ENCODE results near the gene AIFM3. TPM values are rescaled to one million over a fixed set of nuclear protein-coding genes. Genes with fewer than 3 reads are reported as not detected.
"Not testable (repeated sequence)": the region's sequence is repeated elsewhere in the genome, so short reads cannot be mapped to it uniquely, and the experiment has no call there.

AIFM3 gene
- total and polyA plus RNA-seq, 5 donors from 2014 or later, result 0.49 TPM; not detected in 4

- DNase-seq (no peak), ATAC-seq (ENCODE audit: low read depth in 2 of 2) (no peak)
- Histone ChIP-seq H3K36me3 (ENCODE audit: control insufficient read depth, insufficient read depth, low read length) (peaks cover 6% of the 10 kb centered on the region), H3K9me3 (ENCODE audit: control insufficient read depth in 2 of 2, low read length in 2 of 2) (no peaks in the 10 kb centered on the region), H3K4me3 (ENCODE audit: low read depth, low read length) (no peak overlapping the region), H3K27me3 (ENCODE audit: control insufficient read depth, insufficient read depth, low read length) (no peaks in the 10 kb centered on the region), H3K27ac (ENCODE audit: insufficient read depth, low read length, poor library complexity, severe bottlenecking) (no peak overlapping the region), H3K4me1 (ENCODE audit: control insufficient read depth, insufficient read depth, low read length, poor library complexity, severe bottlenecking) (peaks cover 34% of the 10 kb centered on the region)
- H3K27me3 Mint-ChIP-seq, result no peaks in the 10 kb centered on the region
- no peaks in the 10 kb centered on the region for H3K9me3 Mint-ChIP-seq
- peaks cover 25 to 85% (median 50%) of the 10 kb centered on the region in 4 donors for H3K4me1 Mint-ChIP-seq
- H3K4me3 Mint-ChIP-seq, result peak overlapping the region in 1 of 4 donors; percentile 29
- H3K27ac Mint-ChIP-seq, result peak overlapping the region in 1 of 3 donors; percentile 17
- peaks cover 20% of the 10 kb centered on the region for H3K36me3 Mint-ChIP-seq
Measured at GRCh38 chr22:20927940-20928572, 39.0 kb upstream of the AIFM3 start.

GRCh38 chr22:20928573-20928967 lies 38.5 kb upstream of the AIFM3 start:
- Mint-ChIP-seq H3K27ac (peak overlapping the region in 1 of 3 donors; percentile 17), H3K27me3 (no peaks in the 10 kb centered on the region), H3K36me3 (peaks cover 20% of the 10 kb centered on the region), H3K4me3 (peak overlapping the region in 2 of 4 donors; percentile 29 to 35), H3K4me1 (peaks cover 25 to 83% (median 50%) of the 10 kb centered on the region in 4 donors), H3K9me3 (no peaks in the 10 kb centered on the region)
- no peak overlapping the region for H3K4me3 ChIP-seq (ENCODE audit: low read depth, low read length)
- H3K9me3 ChIP-seq (ENCODE audit: control insufficient read depth in 2 of 2, low read length in 2 of 2), result no peaks in the 10 kb centered on the region
- DNase-seq, result no peak
- H3K36me3 ChIP-seq (ENCODE audit: control insufficient read depth, insufficient read depth, low read length), result peaks cover 6% of the 10 kb centered on the region
- H3K27me3 ChIP-seq (ENCODE audit: control insufficient read depth, insufficient read depth, low read length), result no peaks in the 10 kb centered on the region
- H3K27ac ChIP-seq (ENCODE audit: insufficient read depth, low read length, poor library complexity, severe bottlenecking), result no peak overlapping the region
- no peak for ATAC-seq (ENCODE audit: low read depth in 2 of 2)
- peaks cover 37% of the 10 kb centered on the region for H3K4me1 ChIP-seq (ENCODE audit: control insufficient read depth, insufficient read depth, low read length, poor library complexity, severe bottlenecking)

- H3K9me3 ChIP-seq (ENCODE audit: control insufficient read depth in 2 of 2, low read length in 2 of 2), result no peaks in the 10 kb centered on the region
- H3K27ac ChIP-seq (ENCODE audit: insufficient read depth, low read length, poor library complexity, severe bottlenecking), result no peak overlapping the region
- peak overlapping the region in 3 of 4 donors; percentile 18 to 51 (median 23) for H3K4me3 Mint-ChIP-seq
- peaks cover 32% of the 10 kb centered on the region for H3K4me1 ChIP-seq (ENCODE audit: control insufficient read depth, insufficient read depth, low read length, poor library complexity, severe bottlenecking)
- no peak for ATAC-seq (ENCODE audit: low read depth in 2 of 2)
- H3K4me3 ChIP-seq (ENCODE audit: low read depth, low read length), result no peak overlapping the region
- H3K4me1 Mint-ChIP-seq, result peaks cover 33 to 83% (median 54%) of the 10 kb centered on the region in 4 donors
- no peaks in the 10 kb centered on the region for H3K27me3 ChIP-seq (ENCODE audit: control insufficient read depth, insufficient read depth, low read length)
- no peaks in the 10 kb centered on the region for H3K9me3 Mint-ChIP-seq
- H3K36me3 ChIP-seq (ENCODE audit: control insufficient read depth, insufficient read depth, low read length), result peaks cover 15% of the 10 kb centered on the region
- H3K27me3 Mint-ChIP-seq, result no peaks in the 10 kb centered on the region
- peaks cover 27% of the 10 kb centered on the region for H3K36me3 Mint-ChIP-seq
- peak overlapping the region in 1 of 3 donors; percentile 15 for H3K27ac Mint-ChIP-seq
- no peak for DNase-seq
Measured at GRCh38 chr22:20930004-20930403, 37.1 kb upstream of the AIFM3 start.

GRCh38 chr22:20930435-20930834 lies 36.6 kb upstream of the AIFM3 start:
- Mint-ChIP-seq H3K27ac (peak overlapping the region in 1 of 3 donors; percentile 15), H3K4me3 (peak overlapping the region in 1 of 4 donors; percentile 28), H3K36me3 (peaks cover 30% of the 10 kb centered on the region), H3K4me1 (peaks cover 30 to 83% (median 53%) of the 10 kb centered on the region in 4 donors)
- not testable (repeated sequence) for H3K9me3 ChIP-seq (ENCODE audit: control insufficient read depth in 2 of 2, low read length in 2 of 2); DNase-seq; H3K27ac ChIP-seq (ENCODE audit: insufficient read depth, low read length, poor library complexity, severe bottlenecking); ATAC-seq (ENCODE audit: low read depth in 2 of 2); H3K27me3 Mint-ChIP-seq; H3K9me3 Mint-ChIP-seq; H3K4me3 ChIP-seq (ENCODE audit: low read depth, low read length); H3K27me3 ChIP-seq (ENCODE audit: control insufficient read depth, insufficient read depth, low read length)
- Histone ChIP-seq H3K4me1 (ENCODE audit: control insufficient read depth, insufficient read depth, low read length, poor library complexity, severe bottlenecking) (peaks cover 28% of the 10 kb centered on the region), H3K36me3 (ENCODE audit: control insufficient read depth, insufficient read depth, low read length) (peaks cover 19% of the 10 kb centered on the region)

GRCh38 chr22:20931126-20931654 lies 35.9 kb upstream of the AIFM3 start:
- ATAC-seq (ENCODE audit: low read depth in 2 of 2) (no peak), DNase-seq (no peak)
- H3K36me3 ChIP-seq (ENCODE audit: control insufficient read depth, insufficient read depth, low read length), result peaks cover 24% of the 10 kb centered on the region
- H3K27me3 ChIP-seq (ENCODE audit: control insufficient read depth, insufficient read depth, low read length), result no peaks in the 10 kb centered on the region
- H3K27ac ChIP-seq (ENCODE audit: insufficient read depth, low read length, poor library complexity, severe bottlenecking), result no peak overlapping the region
- no peaks in the 10 kb centered on the region for H3K9me3 ChIP-seq (ENCODE audit: control insufficient read depth in 2 of 2, low read length in 2 of 2)
- Mint-ChIP-seq H3K27me3 (no peaks in the 10 kb centered on the region), H3K4me1 (peaks cover 23 to 81% (median 50%) of the 10 kb centered on the region in 4 donors), H3K36me3 (peaks cover 28% of the 10 kb centered on the region), H3K4me3 (peak overlapping the region in 1 of 4 donors; percentile 10), H3K9me3 (no peaks in the 10 kb centered on the region), H3K27ac (peak overlapping the region in 1 of 3 donors; percentile 37)
- no peak overlapping the region for H3K4me3 ChIP-seq (ENCODE audit: low read depth, low read length)
- peaks cover 29% of the 10 kb centered on the region for H3K4me1 ChIP-seq (ENCODE audit: control insufficient read depth, insufficient read depth, low read length, poor library complexity, severe bottlenecking)

GRCh38 chr22:20933910-20934309 lies 33.1 kb upstream of the AIFM3 start:
- Mint-ChIP-seq H3K9me3 (no peaks in the 10 kb centered on the region), H3K36me3 (peaks cover 39% of the 10 kb centered on the region), H3K4me1 (peaks cover 29 to 87% (median 60%) of the 10 kb centered on the region in 4 donors), H3K27me3 (no peaks in the 10 kb centered on the region), H3K27ac (peak overlapping the region in 2 of 3 donors; percentile 49 to 77), H3K4me3 (peak overlapping the region in 1 of 4 donors; percentile 17)
- Histone ChIP-seq H3K4me3 (ENCODE audit: low read depth, low read length) (no peak overlapping the region), H3K36me3 (ENCODE audit: control insufficient read depth, insufficient read depth, low read length) (peaks cover 31% of the 10 kb centered on the region), H3K27ac (ENCODE audit: insufficient read depth, low read length, poor library complexity, severe bottlenecking) (no peak overlapping the region), H3K27me3 (ENCODE audit: control insufficient read depth, insufficient read depth, low read length) (no peaks in the 10 kb centered on the region), H3K4me1 (ENCODE audit: control insufficient read depth, insufficient read depth, low read length, poor library complexity, severe bottlenecking) (peaks cover 49% of the 10 kb centered on the region), H3K9me3 (ENCODE audit: control insufficient read depth in 2 of 2, low read length in 2 of 2) (no peaks in the 10 kb centered on the region)
- DNase-seq (no peak), ATAC-seq (ENCODE audit: low read depth in 2 of 2) (no peak)

GRCh38 chr22:20935049-20935448 lies 32.0 kb upstream of the AIFM3 start:
- not testable (repeated sequence) for H3K4me3 ChIP-seq (ENCODE audit: low read depth, low read length); H3K27ac ChIP-seq (ENCODE audit: insufficient read depth, low read length, poor library complexity, severe bottlenecking); ATAC-seq (ENCODE audit: low read depth in 2 of 2); DNase-seq; H3K9me3 Mint-ChIP-seq; H3K27me3 ChIP-seq (ENCODE audit: control insufficient read depth, insufficient read depth, low read length); H3K9me3 ChIP-seq (ENCODE audit: control insufficient read depth in 2 of 2, low read length in 2 of 2); H3K27ac Mint-ChIP-seq; H3K27me3 Mint-ChIP-seq
- H3K36me3 ChIP-seq (ENCODE audit: control insufficient read depth, insufficient read depth, low read length), result peaks cover 34% of the 10 kb centered on the region
- H3K4me1 ChIP-seq (ENCODE audit: control insufficient read depth, insufficient read depth, low read length, poor library complexity, severe bottlenecking), result peaks cover 52% of the 10 kb centered on the region
- H3K36me3 Mint-ChIP-seq, result peaks cover 41% of the 10 kb centered on the region
- H3K4me1 Mint-ChIP-seq, result peaks cover 27 to 88% (median 56%) of the 10 kb centered on the region in 4 donors
- H3K4me3 Mint-ChIP-seq, result peak overlapping the region in 3 of 4 donors; percentile 13 to 59 (median 46)

All from CD4-positive, CD25-positive, alpha-beta regulatory T cell (primary cell).